Kasumi-1 (cell line): Measurements from ENCODE around the gene COA1.
"Not testable (repeated sequence)": the region's sequence is repeated elsewhere in the genome, so short reads cannot be mapped to it uniquely, and the experiment has no call there.

Source experiments
- DNase-seq, 2 experiments: peaks; one replicate each; lab custom pipeline; 2025; lab: John Stamatoyannopoulos, UW

The COA1 gene

GRCh38 chr7:43726466-43726865 is 2.9 kb downstream of the COA1 start:
- DNase-seq = no peak

GRCh38 chr7:43725251-43725650 is 4.1 kb downstream of the COA1 start:
- DNase-seq = no peak

- no peak for DNase-seq
These were observed 6.3 kb downstream of the COA1 start for GRCh38 chr7:43723007-43723341.

- peak; percentile 63 to 86 for DNase-seq
These were observed 8.0 kb downstream of the COA1 start for GRCh38 chr7:43721193-43721806.

GRCh38 chr7:43716598-43716997 is 12.7 kb downstream of the COA1 start:
- no peak for DNase-seq

GRCh38 chr7:43715966-43716365 is 13.4 kb downstream of the COA1 start:
- DNase-seq = not testable (repeated sequence)

GRCh38 chr7:43711503-43711902 is 17.8 kb downstream of the COA1 start:
- no peak for DNase-seq

- DNase-seq = not testable (repeated sequence)
These were observed 21.3 kb downstream of the COA1 start for GRCh38 chr7:43708055-43708454.

- DNase-seq = no peak
These were observed 25.8 kb downstream of the COA1 start for GRCh38 chr7:43703573-43703972.

- no peak for DNase-seq
These were observed 26.3 kb downstream of the COA1 start for GRCh38 chr7:43702974-43703373.

- DNase-seq = no peak
These were observed 27.4 kb downstream of the COA1 start for GRCh38 chr7:43701929-43702328.

GRCh38 chr7:43701500-43701854 is 27.8 kb downstream of the COA1 start:
- no peak for DNase-seq

GRCh38 chr7:43700646-43701499 is 28.4 kb downstream of the COA1 start:
- no peak for DNase-seq

- peak; percentile 68 to 80 for DNase-seq
These were observed 29.2 kb downstream of the COA1 start for GRCh38 chr7:43700059-43700501.

GRCh38 chr7:43698460-43699255 is 30.7 kb downstream of the COA1 start:
- DNase-seq = no peak

- DNase-seq = no peak
These were observed 31.6 kb downstream of the COA1 start for GRCh38 chr7:43697690-43698089.

GRCh38 chr7:43695365-43695764 is 34.0 kb downstream of the COA1 start:
- DNase-seq = no peak

GRCh38 chr7:43694399-43694748 is 34.9 kb downstream of the COA1 start:
- DNase-seq = no peak

- no peak for DNase-seq
These were observed 35.5 kb downstream of the COA1 start for GRCh38 chr7:43693687-43694398.

GRCh38 chr7:43692582-43693373 is 36.5 kb downstream of the COA1 start:
- no peak for DNase-seq

GRCh38 chr7:43691611-43692010 is 37.7 kb downstream of the COA1 start:
- DNase-seq = no peak
